Activated CD4-positive, alpha-beta T cell treated with anti-CD3 and anti-CD28 coated beads, Interleukin-2, amount 50 U/mL, for 16 hours (primary cell): ENCODE data around the gene GRAMD1C.
A peak's percentile ranks its signal among the peaks of the same experiment; 100 is the strongest.

Source experiments
- DNase-seq: peaks from one replicate; pipeline ENCODE4 v3.0.0-alpha.2; 2020

Gene GRAMD1C

GRCh38 chr3:113867506-113867905 lies 28.9 kb downstream of the GRAMD1C start:
- DNase-seq = no peak

- DNase-seq = no peak
Observed at GRCh38 chr3:113873293-113873692, 34.7 kb downstream of the GRAMD1C start.

GRCh38 chr3:113873814-113874526 lies 35.4 kb downstream of the GRAMD1C start:
- DNase-seq = no peak

- no peak for DNase-seq
Observed at GRCh38 chr3:113878403-113878802, 39.8 kb downstream of the GRAMD1C start.

GRCh38 chr3:113885050-113885449 lies 46.5 kb downstream of the GRAMD1C start:
- no peak for DNase-seq

- no peak for DNase-seq
Observed at GRCh38 chr3:113890256-113890900, 51.8 kb downstream of the GRAMD1C start.

GRCh38 chr3:113894927-113895326 lies 56.3 kb downstream of the GRAMD1C start:
- no peak for DNase-seq

DNA sequence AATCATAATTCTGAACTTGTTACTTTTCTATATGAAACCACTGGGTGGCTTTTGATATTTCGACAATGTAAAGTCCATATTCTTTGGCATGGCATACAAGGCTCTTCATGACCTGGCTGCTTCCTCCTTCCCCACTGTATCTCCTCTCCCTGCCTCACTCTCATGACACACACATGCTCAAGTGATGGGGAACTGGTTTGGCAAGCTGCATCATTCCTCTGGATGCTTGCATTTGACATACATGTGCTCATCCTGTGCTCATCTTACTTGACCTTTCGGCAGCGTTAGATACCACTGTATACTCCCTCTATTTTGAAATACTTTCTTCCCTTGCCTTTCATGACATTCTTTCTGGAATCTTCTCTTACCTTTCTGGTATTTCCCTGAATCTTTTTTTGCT lies 57.4 kb downstream of the GRAMD1C start:
- DNase-seq = no peak

DNA sequence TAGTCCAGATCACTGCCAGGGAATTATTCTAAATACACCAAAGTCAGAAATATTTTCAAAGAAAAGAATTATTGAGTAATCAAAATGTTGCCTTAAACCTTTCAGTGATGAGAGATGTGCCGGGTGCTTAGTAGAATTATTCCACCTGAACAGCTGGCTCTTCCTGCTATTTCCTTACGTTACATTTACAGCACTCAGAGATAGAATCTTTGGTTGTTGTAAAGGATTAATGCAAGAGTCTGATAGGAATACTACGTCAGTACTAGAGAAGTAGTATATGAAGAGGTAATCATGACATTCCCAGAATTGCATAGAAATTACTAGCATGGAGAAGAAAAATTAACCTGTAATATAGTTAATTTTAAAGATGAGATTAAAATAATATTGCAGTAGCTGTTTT lies 58.3 kb downstream of the GRAMD1C start:
- DNase-seq = no peak

DNA sequence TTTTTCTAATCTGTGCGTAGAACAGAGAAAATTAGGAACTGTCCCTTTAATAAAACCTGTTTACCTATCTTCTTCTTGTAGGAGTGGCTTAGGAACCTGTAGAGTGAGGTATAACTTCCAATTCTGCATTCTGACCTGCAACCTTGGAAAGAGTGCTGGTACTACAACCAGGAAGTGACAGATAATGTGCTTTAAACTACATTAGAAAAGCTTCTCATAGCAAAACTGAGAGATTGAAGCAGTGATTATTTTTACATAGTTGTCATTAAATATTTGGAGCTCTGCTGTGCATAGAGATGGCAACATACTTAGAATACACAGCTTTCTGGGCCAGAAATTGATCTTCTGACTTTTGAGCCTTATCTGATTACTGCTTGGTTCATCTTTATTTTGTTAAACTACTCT lies 58.8 kb downstream of the GRAMD1C start:
- DNase-seq = no peak

- no peak for DNase-seq
Observed at GRCh38 chr3:113898892-113899291, 60.3 kb downstream of the GRAMD1C start.

- no peak for DNase-seq
Observed at GRCh38 chr3:113906568-113907140, 68.1 kb downstream of the GRAMD1C start.

GRCh38 chr3:113908133-113908532 lies 69.5 kb downstream of the GRAMD1C start:
- DNase-seq = no peak

DNA sequence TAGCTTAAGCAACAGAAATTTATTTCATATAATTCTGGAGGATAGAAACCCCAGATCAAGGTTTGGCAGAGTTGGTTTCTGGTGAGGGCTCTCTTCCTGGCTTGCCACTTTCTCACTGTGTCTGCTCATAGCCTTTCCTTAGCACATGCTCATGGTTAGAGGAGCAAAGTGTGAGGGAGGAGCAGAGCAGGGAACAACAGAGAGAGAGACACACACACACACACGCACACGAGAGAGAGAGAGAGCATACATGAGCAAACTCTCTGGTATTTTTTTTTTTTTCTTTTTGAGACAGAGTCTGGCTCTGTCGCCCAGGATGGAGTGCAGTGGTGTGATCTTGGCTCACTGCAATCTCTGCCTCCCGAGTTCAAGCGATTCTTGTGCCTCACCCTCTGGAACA lies 72.4 kb downstream of the GRAMD1C start:
- DNase-seq = no peak

GRCh38 chr3:113912552-113913236 lies 74.1 kb downstream of the GRAMD1C start:
- peak; percentile 52 for DNase-seq

GRCh38 chr3:113914646-113915045 lies 76.1 kb downstream of the GRAMD1C start:
- DNase-seq = no peak

DNA sequence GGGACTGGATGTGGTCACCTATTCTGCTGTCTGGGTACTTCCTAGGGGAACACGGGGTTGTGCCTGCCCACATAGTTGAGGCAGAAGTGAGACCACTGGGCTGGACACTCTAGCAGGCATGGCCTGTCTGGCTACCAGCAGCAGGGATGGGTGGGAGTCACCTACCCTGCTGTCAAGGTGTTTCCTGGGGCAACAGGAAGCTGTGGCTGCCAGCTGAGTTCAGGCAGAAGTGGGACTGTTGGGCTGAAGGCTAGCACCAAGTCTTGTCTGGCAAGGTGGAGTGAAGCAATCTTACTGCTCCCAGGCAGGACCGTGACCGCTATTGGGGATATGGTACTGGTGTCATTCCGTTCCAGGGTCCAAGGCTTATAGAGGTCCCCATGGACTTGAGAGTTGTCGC lies 89.0 kb downstream of the GRAMD1C start:
- DNase-seq = no peak

- no peak for DNase-seq
Observed at GRCh38 chr3:113946831-113947230, 108.2 kb downstream of the GRAMD1C start.

DNA sequence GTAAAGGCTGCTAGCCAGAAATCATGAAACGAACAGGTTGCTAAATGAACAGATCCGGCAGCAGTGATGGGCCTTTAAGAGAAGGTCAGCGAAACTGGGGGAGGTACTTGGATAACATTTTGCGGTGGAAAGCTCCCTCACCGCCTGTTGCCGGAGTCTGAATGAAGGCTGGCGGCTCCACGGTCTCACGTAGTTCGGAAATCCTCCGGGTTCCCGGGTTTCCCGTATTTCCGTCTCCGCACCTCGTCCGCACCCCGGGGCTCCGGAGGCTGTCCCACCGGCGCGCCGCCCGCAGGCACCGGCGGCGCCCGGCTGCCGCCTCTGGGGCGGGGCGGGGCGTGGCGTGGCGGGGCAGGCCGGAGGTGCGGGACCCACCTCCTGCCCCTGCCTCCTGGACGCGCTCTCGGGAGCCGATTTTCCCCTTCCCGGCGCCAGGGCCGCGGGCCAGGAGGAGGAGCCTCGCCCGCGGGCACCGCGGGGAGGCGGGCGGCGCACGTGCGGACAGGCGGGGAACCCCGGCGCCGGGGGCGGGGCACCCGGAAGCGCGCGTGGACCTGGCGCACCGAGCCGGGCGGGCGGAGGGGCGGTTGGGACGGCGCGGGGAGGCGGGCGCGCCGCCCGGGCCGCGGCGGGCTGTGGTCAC lies 108.9 kb downstream of the GRAMD1C start, which contains the start of gene ZDHHC23:
Gene ZDHHC23, plus strand, starts transcription at position 642 of the 643 bp plus-strand sequence. CDS start 790 bp downstream, outside the sequence.
- peak; percentile 46 for DNase-seq

- DNase-seq = no peak
Observed at GRCh38 chr3:113948015-113948917, 109.7 kb downstream of the GRAMD1C start.

DNA sequence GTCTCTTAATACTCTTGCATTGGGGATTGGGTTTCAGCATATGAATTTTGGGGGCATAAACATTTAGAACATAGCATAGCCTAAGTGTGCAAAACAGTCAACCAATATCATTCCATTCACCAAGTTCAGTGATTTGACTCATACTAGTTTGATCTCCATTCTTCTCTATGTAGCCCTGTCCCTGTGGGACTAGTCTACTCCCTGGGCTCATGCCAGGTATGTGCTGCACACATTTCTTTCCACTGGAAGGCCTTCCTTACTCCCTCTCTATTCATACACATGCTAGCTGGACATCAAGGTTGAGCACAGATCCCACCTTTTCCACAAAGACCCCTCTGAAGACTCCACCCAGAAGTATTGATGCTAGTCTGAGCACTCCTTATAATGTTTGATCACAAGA lies 114.3 kb downstream of the GRAMD1C start:
- DNase-seq = no peak

DNA sequence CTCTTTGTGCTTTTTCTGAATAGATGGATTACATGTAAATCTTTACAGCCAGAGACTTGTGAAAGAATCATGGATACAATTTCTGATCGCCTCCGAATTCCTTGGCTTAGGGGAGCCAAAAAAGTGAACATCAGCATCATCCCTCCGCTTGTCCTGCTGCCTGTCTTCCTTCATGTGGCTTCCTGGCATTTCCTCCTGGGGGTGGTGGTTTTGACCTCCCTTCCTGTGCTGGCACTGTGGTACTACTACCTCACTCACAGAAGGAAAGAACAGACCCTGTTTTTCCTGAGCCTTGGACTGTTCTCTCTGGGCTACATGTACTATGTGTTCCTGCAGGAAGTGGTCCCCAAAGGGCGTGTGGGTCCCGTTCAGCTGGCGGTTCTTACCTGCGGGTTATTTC lies 115.1 kb downstream of the GRAMD1C start:
- no peak for DNase-seq
